Hepatocyte (in vitro differentiated cells): ENCODE results near the gene TMEM244. TPM values are rescaled to one million over a fixed set of nuclear protein-coding genes. Genes with fewer than 3 reads are reported as not detected.

Source experiments
- DNase-seq: peaks from one replicate; pipeline ENCODE4 v3.0.0-alpha.2; 2016; ENCODE audit warnings: low spot score
- H2AFZ ChIP-seq: fragments of 200-600 bp; sonication (generic); 2 replicates; pipeline ENCODE4 v1.6.0; 2016; ENCODE audit warnings: antibody characterized with exemption, mild to moderate bottlenecking
- H3K27ac ChIP-seq: fragments of 200-600 bp; sonication (generic); 2 replicates; pipeline ENCODE4 v1.5.1; 2016; ENCODE audit warnings: mild to moderate bottlenecking
- H3K27me3 ChIP-seq: fragments of 200-600 bp; sonication (generic); 2 replicates; pipeline ENCODE4 v1.6.1; 2016
- H3K36me3 ChIP-seq: fragments of 200-600 bp; sonication (generic); replicated peaks from 2 replicates; pipeline ENCODE4 v1.5.1; 2016; ENCODE audit warnings: low read depth; ENCODE audit not compliant: insufficient read depth
- H3K4me1 ChIP-seq: fragments of 200-600 bp; sonication (generic); 2 replicates; pipeline ENCODE4 v1.5.1; 2016; ENCODE audit warnings: mild to moderate bottlenecking, moderate library complexity; ENCODE audit not compliant: insufficient read depth
- H3K4me2 ChIP-seq: fragments of 200-600 bp; sonication (generic); 2 replicates; pipeline ENCODE4 v1.6.0; 2016
- H3K4me3 ChIP-seq: fragments of 200-600 bp; sonication (generic); 2 replicates; pipeline ENCODE4 v1.5.1; 2016; ENCODE audit warnings: mild to moderate bottlenecking
- H3K79me2 ChIP-seq: fragments of 200-600 bp; sonication (generic); 2 replicates; pipeline ENCODE4 v1.6.0; 2017; ENCODE audit warnings: mild to moderate bottlenecking
- H3K9me2 ChIP-seq: fragments of 200-600 bp; sonication (generic); replicated peaks from 2 replicates; pipeline ENCODE4 v1.6.0; 2017; ENCODE audit warnings: mild to moderate bottlenecking; ENCODE audit not compliant: insufficient read depth
- H3K9me3 ChIP-seq: fragments of 200-600 bp; sonication (generic); 2 replicates; pipeline ENCODE4 v1.5.1; 2016; ENCODE audit warnings: low read depth, mild to moderate bottlenecking
- H4K20me1 ChIP-seq: fragments of 200-600 bp; sonication (generic); 2 replicates; pipeline ENCODE4 v1.6.0; 2016; ENCODE audit warnings: mild to moderate bottlenecking; ENCODE audit not compliant: insufficient read depth, poor library complexity, severe bottlenecking
- CTCF ChIP-seq: fragments of 200-600 bp; sonication (generic); IDR thresholded peaks from 2 replicates; pipeline ENCODE4 v1.5.1; 2016; ENCODE audit warnings: antibody characterized with exemption, mild to moderate bottlenecking; ENCODE audit not compliant: poor library complexity
- EZH2 ChIP-seq: fragments of 200-600 bp; sonication (generic); IDR thresholded peaks from 2 replicates; pipeline ENCODE4 v1.6.1; 2016; ENCODE audit warnings: antibody characterized with exemption, mild to moderate bottlenecking, borderline replicate concordance
- EZH2phosphoT487 ChIP-seq: fragments of 200-600 bp; sonication (generic); IDR thresholded peaks from one replicate; pipeline ENCODE4 v1.6.1; 2018; ENCODE audit warnings: antibody characterized with exemption, mild to moderate bottlenecking, low read depth, moderate library complexity; ENCODE audit not compliant: unreplicated experiment, severe bottlenecking
- WGBS: methylation state at CpG from one replicate; pipeline ENCODE4 v1.1.6; 2016; ENCODE audit warnings: low lambda C conversion rate; ENCODE audit errors: missing lambda C conversion rate; 5-methylcytosine and 5-hydroxymethylcytosine counted together
- polyA plus RNA-seq: library from polyadenylated mRNA; unstranded; fragments of >200 nt; fragmentation: Nextera tagmentation; extraction: Ambion mirVana; gene quantifications from 2 replicates; pipeline ENCODE4 v1.2.1, GENCODE V29; 2016
- total RNA-seq: library from RNA; depleted of rRNA; stranded (reverse); fragments of >200 nt; gene quantifications from 2 replicates; pipeline ENCODE4 v1.2.3, GENCODE V29; 2014

TMEM244 gene
- total and polyA plus RNA-seq, 2 experiments from 2014 or later, result not detected

- TF ChIP-seq CTCF (no peak), EZH2 (no peak), EZH2phosphoT487 (no peak)
- Histone ChIP-seq H3K27me3 (no peaks in the 10 kb centered on the region), H3K4me3 (no peak overlapping the region), H3K36me3 (no peaks in the 10 kb centered on the region), H2AFZ (no peak overlapping the region), H3K27ac (no peak overlapping the region), H3K9me2 (no peaks in the 10 kb centered on the region), H3K4me2 (no peak overlapping the region), H4K20me1 (no peaks in the 10 kb centered on the region), H3K79me2 (no peaks in the 10 kb centered on the region), H3K4me1 (no peaks in the 10 kb centered on the region), H3K9me3 (no peaks in the 10 kb centered on the region)
- DNase-seq, result no peak
Measured at GRCh38 chr6:129789974-129790373, 71.1 kb downstream of the TMEM244 start.

GRCh38 chr6:129787816-129788215, 73.3 kb downstream of the TMEM244 start:
- H3K9me2 ChIP-seq, result no peaks in the 10 kb centered on the region
- no peak overlapping the region for H2AFZ ChIP-seq
- no peak for TF ChIP-seq EZH2phosphoT487
- no peak for TF ChIP-seq CTCF
- TF ChIP-seq EZH2, result no peak
- H3K9me3 ChIP-seq, result no peaks in the 10 kb centered on the region
- WGBS, result 88% methylated on average over 2 of the region's 2 CpGs
- no peak overlapping the region for H3K4me3 ChIP-seq
- H3K27me3 ChIP-seq, result no peaks in the 10 kb centered on the region
- H3K4me2 ChIP-seq, result no peak overlapping the region
- H4K20me1 ChIP-seq, result no peaks in the 10 kb centered on the region
- no peak overlapping the region for H3K27ac ChIP-seq
- no peaks in the 10 kb centered on the region for H3K79me2 ChIP-seq
- H3K36me3 ChIP-seq, result no peaks in the 10 kb centered on the region
- DNase-seq, result no peak
- no peaks in the 10 kb centered on the region for H3K4me1 ChIP-seq

- Histone ChIP-seq H3K9me2 (no peaks in the 10 kb centered on the region), H3K9me3 (no peaks in the 10 kb centered on the region), H4K20me1 (no peaks in the 10 kb centered on the region), H2AFZ (no peak overlapping the region), H3K79me2 (no peaks in the 10 kb centered on the region), H3K36me3 (no peaks in the 10 kb centered on the region), H3K4me1 (no peaks in the 10 kb centered on the region), H3K27me3 (no peaks in the 10 kb centered on the region), H3K4me3 (no peak overlapping the region), H3K4me2 (no peak overlapping the region), H3K27ac (no peak overlapping the region)
- WGBS, result 76% methylated on average over 3 of the region's 3 CpGs
- TF ChIP-seq EZH2, result no peak
- TF ChIP-seq CTCF, result no peak
- TF ChIP-seq EZH2phosphoT487, result no peak
- no peak for DNase-seq
Measured at GRCh38 chr6:129786548-129786947, 74.6 kb downstream of the TMEM244 start.

GRCh38 chr6:129785756-129786135, 75.4 kb downstream of the TMEM244 start:
- Histone ChIP-seq H3K4me2 (no peak overlapping the region), H3K4me1 (no peaks in the 10 kb centered on the region), H3K9me3 (no peaks in the 10 kb centered on the region), H3K27me3 (no peaks in the 10 kb centered on the region), H3K36me3 (no peaks in the 10 kb centered on the region), H2AFZ (no peak overlapping the region), H3K4me3 (no peak overlapping the region), H3K9me2 (no peaks in the 10 kb centered on the region), H4K20me1 (no peaks in the 10 kb centered on the region), H3K79me2 (no peaks in the 10 kb centered on the region), H3K27ac (no peak overlapping the region)
- 88% methylated on average over 1 of the region's 1 CpG for WGBS
- DNase-seq, result no peak
- TF ChIP-seq EZH2phosphoT487 (no peak), EZH2 (no peak), CTCF (no peak)
